ENCODE data around the gene CREBRF. TPM values are rescaled to one million over a fixed set of nuclear protein-coding genes. Genes with fewer than 3 reads are reported as not detected.
A peak's percentile ranks its signal among the peaks of the same experiment; 100 is the strongest.

CREBRF gene
- total and polyA plus RNA-seq, 2 experiments from 2014 or later = 2.0 to 3.5 TPM

- DNase-seq (ENCODE audit: low spot score) (peak; percentile 24), ATAC-seq (peak; percentile 17; the same call in 2 of the 3 replicates)
- Mint-ChIP-seq H3K4me1 (peaks cover 30% of the 10 kb centered on the region), H3K27me3 (ENCODE audit: insufficient read depth, low read depth, poor library complexity) (peaks cover 7% of the 10 kb centered on the region), H3K36me3 (ENCODE audit: low read depth) (no peaks in the 10 kb centered on the region), H3K9me3 (no peaks in the 10 kb centered on the region), H3K4me3 (no peak overlapping the region), H3K27ac (peak overlapping the region; percentile 63)
- Histone ChIP-seq H3K4me2 (peak overlapping the region; percentile 15), H3F3A (replicated peaks; ENCODE audit: low read depth) (no peaks in the 10 kb centered on the region), H3K79me2 (replicated peaks; ENCODE audit: insufficient read depth) (no peaks in the 10 kb centered on the region), H3K27ac (ENCODE audit: low read depth) (peak overlapping the region; percentile 1; the same call in 1 of the 2 replicates), H2AFZ (no peak overlapping the region), H3K9me2 (ENCODE audit: insufficient read depth) (no peaks in the 10 kb centered on the region), H3K36me3 (ENCODE audit: insufficient read depth) (no peaks in the 10 kb centered on the region), H3K4me1 (ENCODE audit: insufficient read depth) (peaks cover 31% of the 10 kb centered on the region), H4K20me1 (replicated peaks; ENCODE audit: insufficient read depth) (no peaks in the 10 kb centered on the region), H3K27me3 (ENCODE audit: insufficient read depth) (no peaks in the 10 kb centered on the region), H3K4me3 (no peak overlapping the region)
- no peak for TF ChIP-seq JUNB (IDR thresholded peaks at IDR 0.05; ENCODE audit: unreplicated experiment)
- no peak for TF ChIP-seq EZH2 (IDR thresholded peaks at IDR 0.05; ENCODE audit: low read depth, unreplicated experiment)
- no peak for TF ChIP-seq CTCF (conservative IDR thresholded peaks at IDR 0.05; ENCODE audit: low read depth in 2 of 2)
- no peak for TF ChIP-seq NANOG (IDR thresholded peaks at IDR 0.05; ENCODE audit: borderline replicate concordance)
- TF ChIP-seq ZNF331 (CRISPR knock-in tag; IDR thresholded peaks at IDR 0.05; ENCODE audit: low read depth) = no peak
- no peak for TF ChIP-seq REST (IDR thresholded peaks at IDR 0.05; ENCODE audit: unreplicated experiment)
Measured at GRCh38 chr5:173139631-173140030, 83.5 kb downstream of the CREBRF start.

GRCh38 chr5:173140769-173141168, 84.6 kb downstream of the CREBRF start:
- Histone ChIP-seq H3K27ac (ENCODE audit: low read depth) (no peak overlapping the region), H3K4me2 (no peak overlapping the region), H3K4me3 (no peak overlapping the region), H3K36me3 (ENCODE audit: insufficient read depth) (no peaks in the 10 kb centered on the region), H3F3A (replicated peaks; ENCODE audit: low read depth) (no peaks in the 10 kb centered on the region), H2AFZ (no peak overlapping the region), H3K27me3 (ENCODE audit: insufficient read depth) (no peaks in the 10 kb centered on the region), H3K9me2 (ENCODE audit: insufficient read depth) (no peaks in the 10 kb centered on the region), H4K20me1 (replicated peaks; ENCODE audit: insufficient read depth) (no peaks in the 10 kb centered on the region), H3K4me1 (ENCODE audit: insufficient read depth) (peaks cover 31% of the 10 kb centered on the region), H3K79me2 (replicated peaks; ENCODE audit: insufficient read depth) (peaks cover 3% of the 10 kb centered on the region)
- DNase-seq (ENCODE audit: low spot score) = no peak
- Mint-ChIP-seq H3K4me1 (peaks cover 32% of the 10 kb centered on the region), H3K9me3 (no peaks in the 10 kb centered on the region), H3K27me3 (ENCODE audit: insufficient read depth, low read depth, poor library complexity) (peaks cover 11% of the 10 kb centered on the region), H3K27ac (no peak overlapping the region), H3K4me3 (no peak overlapping the region), H3K36me3 (ENCODE audit: low read depth) (peaks cover 3% of the 10 kb centered on the region; the same call in 2 of the 3 replicates)
- TF ChIP-seq ZNF462 (CRISPR knock-in tag; IDR thresholded peaks at IDR 0.05) (no peak), ZNF114 (CRISPR knock-in tag; IDR thresholded peaks at IDR 0.05) (no peak)
- no peak for ATAC-seq
